GM18861 (cell line): Measurements from ENCODE around the gene HS2ST1.
"Not testable (repeated sequence)": the region's sequence is repeated elsewhere in the genome, so short reads cannot be mapped to it uniquely, and the experiment has no call there.

Source experiments
- ATAC-seq: cut with Tn5 transposase; IDR thresholded peaks from one replicate; pipeline ENCODE4 v1.9.1; 2021; ENCODE audit not compliant: unreplicated experiment

HS2ST1 gene

DNA sequence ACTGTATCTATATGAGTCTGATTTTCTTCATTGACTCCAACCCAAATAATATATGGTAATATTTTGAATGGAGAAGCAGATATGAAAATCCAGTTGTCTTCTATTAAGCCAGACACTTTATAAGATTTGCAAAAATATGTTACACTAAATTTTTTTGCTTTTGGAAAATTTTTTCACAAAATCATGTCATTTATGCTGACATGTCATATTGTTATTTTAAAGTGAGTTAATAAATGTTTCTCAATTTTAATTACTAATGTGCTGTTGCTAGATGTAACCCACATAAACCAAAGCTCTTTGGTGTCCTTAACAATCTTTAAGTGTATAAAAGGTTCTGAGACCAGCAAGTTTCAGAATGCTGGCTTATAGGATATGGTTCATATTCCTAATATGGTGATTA lies 142.5 kb downstream of the HS2ST1 start:
- no peak for ATAC-seq

- ATAC-seq, result no peak
Measured at GRCh38 chr1:87058343-87058649, 143.9 kb downstream of the HS2ST1 start.

GRCh38 chr1:87061742-87062156 lies 147.3 kb downstream of the HS2ST1 start:
- peak; percentile 70 for ATAC-seq

DNA sequence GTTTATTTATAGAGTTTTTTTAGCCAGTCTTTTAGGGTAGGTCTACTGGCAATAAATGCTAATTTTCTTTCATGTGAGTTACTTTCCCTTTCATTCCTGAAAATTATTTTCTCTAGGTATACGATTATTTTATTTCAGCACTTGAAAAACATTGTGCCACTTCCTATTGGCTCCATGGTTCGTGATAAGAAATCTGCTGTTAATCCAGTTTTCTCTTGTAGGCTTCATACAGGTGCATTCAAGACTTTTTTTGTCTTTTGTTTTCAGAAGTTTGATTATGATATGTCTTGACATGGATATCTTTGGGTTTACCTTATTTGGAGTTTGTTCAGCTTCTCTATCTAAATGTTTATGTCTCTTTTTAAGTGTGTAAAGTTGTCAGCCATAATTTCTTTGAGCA lies 148.3 kb downstream of the HS2ST1 start:
- ATAC-seq, result no peak

DNA sequence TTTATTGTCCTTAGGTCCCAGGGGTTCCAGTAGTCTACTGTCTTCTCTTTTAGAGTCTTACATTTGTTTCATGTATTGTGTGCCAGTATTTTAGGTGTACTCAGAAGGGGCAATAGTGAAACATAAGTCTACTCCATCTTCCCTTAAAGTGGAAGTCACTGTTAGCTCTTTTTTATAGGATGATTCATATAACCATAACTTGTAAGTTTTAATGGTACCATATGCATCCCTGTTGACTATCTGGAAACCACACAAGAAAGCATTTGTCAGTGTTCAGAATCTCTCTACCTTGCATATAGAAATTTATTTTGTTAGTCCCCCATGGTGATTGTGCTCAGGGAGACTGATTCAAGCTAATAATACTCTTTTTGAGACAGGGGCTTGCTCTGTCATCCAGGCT lies 149.9 kb downstream of the HS2ST1 start:
- no peak for ATAC-seq

DNA sequence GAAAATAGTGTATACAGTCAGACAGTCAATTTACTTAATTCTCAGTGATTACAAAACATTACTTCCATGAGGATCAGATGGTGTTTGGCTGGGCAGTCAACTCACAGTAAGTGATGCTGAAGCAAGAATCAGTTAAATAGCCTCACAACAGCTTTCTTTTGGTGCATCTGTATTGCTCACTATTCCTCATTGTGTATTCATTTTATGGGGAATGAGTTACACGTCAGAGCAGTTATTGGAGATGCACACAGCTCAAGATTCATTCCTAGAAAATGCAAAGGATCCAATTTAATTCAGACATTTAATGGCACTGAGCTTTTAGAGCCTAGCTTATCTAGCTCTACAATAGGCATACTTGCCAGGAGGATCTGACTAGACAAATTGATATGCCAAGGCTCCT lies 150.6 kb downstream of the HS2ST1 start:
- no peak for ATAC-seq

DNA sequence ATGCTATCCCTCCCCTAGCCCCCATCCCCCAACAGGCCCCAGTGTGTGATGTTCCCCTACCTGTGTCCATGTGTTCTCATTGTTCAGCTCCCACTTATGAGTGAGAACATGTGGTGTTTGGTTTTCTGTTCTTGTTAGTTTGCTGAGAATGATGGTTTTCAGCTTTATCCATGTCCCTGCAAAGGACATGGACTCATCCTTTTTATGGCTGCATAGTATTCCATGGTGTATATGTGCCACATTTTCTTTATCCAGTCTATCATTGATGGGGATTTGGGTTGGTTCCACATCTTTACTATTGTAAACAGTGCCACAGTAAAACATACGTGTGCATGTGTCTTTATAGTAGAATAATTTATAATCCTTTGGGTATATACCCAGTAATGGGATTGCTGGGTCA lies 152.3 kb downstream of the HS2ST1 start:
- ATAC-seq, result not testable (repeated sequence)

DNA sequence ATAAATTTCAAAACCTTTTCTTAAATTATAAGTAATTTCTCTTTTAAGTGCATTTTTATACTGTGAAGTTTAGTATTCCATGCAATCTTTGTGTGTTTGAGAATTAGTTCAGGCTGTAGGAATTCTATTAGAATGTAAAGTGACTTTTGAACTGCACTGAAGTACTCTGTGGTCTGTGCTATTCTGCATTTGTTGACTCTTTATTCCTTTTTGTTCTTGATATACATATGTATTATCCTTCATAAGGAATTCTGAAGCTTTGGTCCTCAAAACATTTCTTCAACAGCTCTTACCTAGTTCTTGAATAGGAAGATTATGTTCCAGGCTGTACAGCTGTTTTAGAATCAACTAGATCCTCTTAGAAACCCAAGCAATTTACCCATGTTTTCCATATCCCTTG lies 158.0 kb downstream of the HS2ST1 start:
- no peak for ATAC-seq

- no peak for ATAC-seq
Measured at GRCh38 chr1:87072904-87073303, 158.5 kb downstream of the HS2ST1 start.

DNA sequence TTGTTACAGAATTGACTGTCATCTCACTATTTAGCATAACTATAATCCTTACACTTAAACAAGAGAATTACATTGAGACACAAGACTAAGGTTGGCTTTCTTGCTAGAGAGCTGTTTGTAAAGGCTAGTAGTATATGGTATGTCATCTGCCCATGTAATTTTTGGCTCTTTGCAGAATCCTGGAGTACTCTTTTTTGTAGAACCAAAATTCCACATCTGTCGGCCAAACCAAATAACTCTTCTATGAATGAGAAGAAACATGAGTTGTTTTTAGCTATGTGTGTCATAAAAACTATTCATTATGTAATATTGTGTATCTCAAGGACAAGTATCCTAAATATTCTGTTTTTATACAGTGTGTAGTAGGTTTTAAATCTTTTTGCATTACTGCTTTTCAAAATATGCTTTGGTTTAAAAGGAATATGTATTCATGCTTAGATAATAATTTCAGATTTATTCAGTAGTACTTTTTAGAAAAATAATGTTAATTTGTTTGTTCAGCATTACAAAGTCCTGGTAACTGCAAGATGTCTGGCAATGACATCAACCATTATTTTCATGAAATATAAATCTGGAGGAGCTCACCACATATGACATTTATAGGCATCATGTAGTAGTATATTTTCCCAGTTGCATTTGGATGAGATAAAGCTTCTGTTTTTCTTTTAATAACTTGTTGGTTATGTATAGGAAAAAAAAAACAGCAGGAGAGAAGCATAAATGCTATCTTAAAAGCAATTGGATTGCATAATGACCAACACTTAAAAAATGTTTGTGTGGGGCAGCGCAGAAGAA lies 159.8 kb downstream of the HS2ST1 start:
- no peak for ATAC-seq

DNA sequence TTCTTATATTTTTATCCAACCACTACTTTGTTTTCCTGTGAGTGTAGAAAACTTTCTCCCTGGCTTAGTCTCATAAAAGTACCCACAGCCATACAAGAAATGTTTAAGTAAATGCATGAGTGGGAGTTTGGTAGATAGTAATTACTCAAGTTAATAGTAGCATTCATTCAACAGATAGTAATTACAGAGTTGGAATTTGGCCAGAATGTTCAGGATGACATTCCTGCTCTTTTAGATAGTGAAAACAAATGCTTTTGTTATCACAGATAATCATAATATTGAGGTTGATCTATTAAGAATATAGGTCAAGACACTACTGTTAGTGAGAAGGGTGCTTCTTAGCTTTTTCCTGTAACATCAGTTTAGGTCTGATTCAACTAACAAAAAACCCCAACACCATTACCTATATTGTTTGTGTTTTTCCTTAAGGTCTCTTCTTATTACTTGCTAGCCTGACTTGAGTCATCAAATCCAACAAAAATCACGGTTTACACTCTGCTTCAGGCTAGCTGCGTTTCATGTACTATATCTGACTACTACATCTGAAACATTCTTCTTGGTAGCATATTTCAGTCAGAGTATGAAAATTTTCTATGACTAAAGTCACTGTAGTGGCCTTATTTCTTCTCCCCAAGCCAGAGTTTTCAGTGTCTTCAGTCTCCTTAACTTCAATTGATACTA lies 163.7 kb downstream of the HS2ST1 start:
- no peak for ATAC-seq

DNA sequence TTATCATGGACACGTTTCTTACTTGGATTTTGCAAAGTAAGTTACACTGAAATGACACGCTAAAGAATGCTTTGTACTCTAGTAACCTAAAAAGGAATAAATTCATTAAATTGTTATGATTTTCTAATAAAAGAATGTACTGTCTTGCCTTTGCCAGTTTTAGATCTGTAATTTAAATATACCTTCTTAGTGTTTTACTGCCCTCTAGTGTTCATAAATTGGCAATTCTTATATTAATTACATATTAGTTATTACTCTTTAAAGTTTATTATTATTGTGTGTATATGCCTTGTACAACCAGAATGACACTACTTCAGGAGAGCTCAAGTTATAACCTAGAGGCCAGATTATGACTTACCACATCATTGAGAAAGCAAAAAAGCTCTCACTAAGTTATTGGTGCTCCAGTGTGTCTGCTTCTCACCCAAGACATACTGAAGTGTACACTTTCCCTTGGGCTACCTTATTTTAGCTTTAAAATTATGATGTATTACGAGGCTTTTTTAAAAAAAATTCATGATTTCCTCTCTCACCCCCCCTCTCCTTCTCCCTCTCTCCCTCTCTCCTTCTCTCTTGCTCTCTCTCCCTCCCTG lies 169.9 kb downstream of the HS2ST1 start:
- peak; percentile 53 for ATAC-seq

DNA sequence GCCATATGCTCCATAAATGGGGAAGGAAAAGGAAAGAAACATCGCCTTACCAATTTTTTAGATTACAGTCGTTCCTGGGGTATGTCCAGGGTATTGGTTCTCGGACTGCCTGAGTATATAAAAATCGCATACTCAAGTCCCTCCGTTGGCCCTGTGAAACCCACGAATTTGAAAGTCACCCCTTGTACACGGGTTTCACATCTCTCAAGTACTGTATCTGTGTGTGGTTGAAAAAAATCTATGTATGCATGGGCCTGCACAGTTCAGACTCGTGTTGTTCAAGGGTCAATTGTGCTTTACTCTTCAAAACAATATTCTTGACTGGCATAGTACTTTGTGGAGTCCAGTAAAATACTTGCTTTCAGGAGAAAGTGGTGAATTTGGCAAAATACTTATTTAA lies 171.7 kb downstream of the HS2ST1 start:
- no peak for ATAC-seq

GRCh38 chr1:87089070-87089736 lies 174.8 kb downstream of the HS2ST1 start:
- peak; percentile 36 for ATAC-seq

GRCh38 chr1:87089823-87090222 lies 175.4 kb downstream of the HS2ST1 start:
- no peak for ATAC-seq

- no peak for ATAC-seq
Measured at GRCh38 chr1:87091425-87091824, 177.0 kb downstream of the HS2ST1 start.

DNA sequence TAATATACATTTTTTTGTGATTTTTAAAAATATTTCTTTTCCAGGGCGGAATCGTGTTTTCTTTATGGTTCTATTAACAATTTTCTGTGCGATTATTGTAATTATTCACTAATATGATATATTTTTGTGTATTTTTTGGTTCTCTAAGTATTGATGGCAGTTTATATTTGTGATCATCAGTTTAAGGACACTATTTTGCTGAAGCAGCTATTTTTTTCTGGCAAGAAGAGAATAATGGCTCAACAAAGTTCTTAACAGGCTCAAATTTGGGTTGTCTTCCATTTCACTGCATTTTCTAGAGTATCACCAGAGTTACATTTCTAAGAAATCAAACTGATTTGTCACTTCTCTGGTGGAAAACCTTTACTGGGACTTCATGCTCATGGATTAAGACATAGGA lies 178.4 kb downstream of the HS2ST1 start:
- ATAC-seq, result no peak

DNA sequence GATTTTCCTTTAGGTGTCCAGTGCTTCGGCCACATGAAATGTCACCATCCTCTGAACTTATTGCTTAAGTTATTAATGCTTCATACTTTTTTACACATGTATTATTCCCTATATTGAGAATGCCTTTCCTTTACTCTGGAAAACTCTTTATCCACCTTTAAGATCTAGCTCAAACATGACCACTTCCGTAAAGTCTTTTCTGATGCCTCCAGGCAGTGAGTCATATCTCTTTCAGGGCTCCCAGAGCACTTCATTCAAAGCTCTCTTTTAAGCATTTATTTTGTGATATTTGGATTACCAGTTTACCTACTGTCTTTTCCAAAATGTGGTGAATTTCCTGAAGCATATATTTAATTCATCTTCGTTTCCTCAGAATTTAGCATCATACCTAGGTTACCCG lies 178.9 kb downstream of the HS2ST1 start:
- no peak for ATAC-seq

DNA sequence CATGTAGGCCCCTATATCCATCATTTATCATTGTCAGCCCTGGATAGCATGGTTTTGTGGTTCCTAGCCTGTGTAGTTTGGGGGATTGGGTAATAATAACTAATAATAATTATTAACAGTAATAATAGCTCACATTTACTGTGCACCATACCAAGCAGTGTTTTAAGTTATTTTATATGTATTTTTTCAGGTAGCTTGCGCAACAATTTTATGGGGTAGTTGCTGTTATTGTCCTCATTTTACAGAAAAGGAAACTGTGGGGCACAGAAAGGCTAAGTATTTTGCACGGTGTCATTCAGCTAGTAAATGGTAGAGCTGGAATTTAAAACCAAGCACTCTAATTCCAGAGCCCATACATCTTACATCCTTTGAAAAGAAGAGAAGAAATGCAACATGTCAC lies 179.8 kb downstream of the HS2ST1 start:
- ATAC-seq, result no peak

DNA sequence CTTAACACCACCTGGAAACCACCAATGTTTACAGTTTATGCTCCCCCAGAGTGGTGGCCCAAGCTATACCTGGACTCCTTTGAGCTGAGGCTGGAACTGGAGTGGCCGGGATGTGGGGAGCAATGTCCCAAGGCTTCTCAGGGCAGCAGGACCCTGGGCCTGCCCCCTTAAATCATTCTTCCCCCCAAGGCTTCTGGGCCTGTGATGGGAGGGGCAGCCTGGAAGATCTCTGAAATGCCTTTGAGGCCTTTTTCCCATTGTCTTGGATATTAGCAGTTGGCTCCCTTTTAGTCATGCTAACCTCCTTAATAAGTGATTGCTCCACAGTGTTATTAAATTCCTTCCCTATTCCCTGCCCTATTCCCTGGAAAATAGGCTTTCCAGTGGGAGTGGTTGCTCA lies 185.8 kb downstream of the HS2ST1 start:
- no peak for ATAC-seq

- ATAC-seq, result no peak
Measured at GRCh38 chr1:87103074-87103473, 188.6 kb downstream of the HS2ST1 start.

- ATAC-seq, result no peak
Measured at GRCh38 chr1:87104140-87104539, 189.7 kb downstream of the HS2ST1 start.
